HepG2 (cell line): ENCODE data around the gene CCDC57. TPM values are rescaled to one million over a fixed set of nuclear protein-coding genes. Genes with fewer than 3 reads are reported as not detected.

Experiments
- ARID3A ChIP-seq: IDR thresholded peaks from 2 replicates; pipeline ENCODE4 v1.6.1; 2012; ENCODE audit warnings: low read depth, low read length, improper control_type of control experiment
- ARID4A ChIP-seq: sonication (generic); formaldehyde crosslinking; IDR thresholded peaks from 2 replicates; pipeline ENCODE4 v1.5.0; 2020; ENCODE audit warnings: mild to moderate bottlenecking, missing genetic modification reagents, borderline replicate concordance
- FOXA3 ChIP-seq: IDR thresholded peaks from 2 replicates; pipeline ENCODE4 v1.6.1; 2016; ENCODE audit warnings: missing genetic modification reagents, missing compliant biosample characterization
- GATAD2A ChIP-seq: IDR thresholded peaks from 2 replicates; pipeline ENCODE4 v1.6.1; 2016
- MEF2D ChIP-seq: sonication (generic); formaldehyde crosslinking; IDR thresholded peaks from 2 replicates; pipeline ENCODE4 v1.5.1; 2020; ENCODE audit warnings: mild to moderate bottlenecking, missing genetic modification reagents
- MTERF4 ChIP-seq: sonication (generic); formaldehyde crosslinking; IDR thresholded peaks from 2 replicates; pipeline ENCODE4 v1.8.0; 2023; ENCODE audit warnings: mild to moderate bottlenecking, missing genetic modification reagents
- REST ChIP-seq, 2 experiments: IDR thresholded peaks; 2 replicates each; pipeline ENCODE4 v1.6.1; 2011 to 2012; ENCODE audit warnings: low read length in 2 of 2, borderline replicate concordance in 1 of 2, low read depth in 1 of 2, mild to moderate bottlenecking in 1 of 2, moderate library complexity in 1 of 2
- RXRB ChIP-seq: IDR thresholded peaks from 2 replicates; pipeline ENCODE4 v1.6.1; 2016; ENCODE audit warnings: borderline replicate concordance, missing genetic modification reagents, missing compliant biosample characterization
- SOX6 ChIP-seq, 2 experiments: fragments of 450-650 bp in 1 of 2; sonication (generic) in 1 of 2; formaldehyde crosslinking in 1 of 2; IDR thresholded peaks; 2 replicates each; pipeline versions ENCODE4 v1.4.0 to v1.6.1; 2017 to 2020; ENCODE audit warnings: antibody characterized with exemption in 1 of 2, mild to moderate bottlenecking in 1 of 2, missing genetic modification reagents in 1 of 2
- ZBTB38 ChIP-seq: sonication (generic); formaldehyde crosslinking; IDR thresholded peaks from 2 replicates; pipeline ENCODE4 v1.5.1; 2020; ENCODE audit warnings: mild to moderate bottlenecking, missing genetic modification reagents
- ZKSCAN5 ChIP-seq: sonication (generic); formaldehyde crosslinking; IDR thresholded peaks from 2 replicates; pipeline ENCODE4 v1.5.1; 2020; ENCODE audit warnings: mild to moderate bottlenecking, missing genetic modification reagents
- ZMAT3 ChIP-seq: sonication (generic); formaldehyde crosslinking; conservative IDR thresholded peaks from 2 replicates; pipeline ENCODE4 v1.7.0; 2021; ENCODE audit warnings: missing genetic modification reagents
- ZNF333 ChIP-seq: sonication (generic); formaldehyde crosslinking; IDR thresholded peaks from 2 replicates; pipeline ENCODE4 v1.4.0; 2020; ENCODE audit warnings: mild to moderate bottlenecking, missing genetic modification reagents, borderline replicate concordance
- ZNF431 ChIP-seq: sonication (generic); formaldehyde crosslinking; IDR thresholded peaks from 2 replicates; pipeline ENCODE4 v1.9.0; 2022; ENCODE audit warnings: missing genetic modification reagents, low read depth, mild to moderate bottlenecking, borderline replicate concordance
- ZNF775 ChIP-seq: sonication (generic); formaldehyde crosslinking; IDR thresholded peaks from 2 replicates; pipeline ENCODE4 v1.4.0; 2020; ENCODE audit warnings: missing genetic modification reagents, mild to moderate bottlenecking, moderate library complexity, borderline replicate concordance
- ZNF883 ChIP-seq: sonication (generic); formaldehyde crosslinking; IDR thresholded peaks from 2 replicates; pipeline ENCODE4 v1.5.1; 2020; ENCODE audit warnings: mild to moderate bottlenecking, missing genetic modification reagents; ENCODE audit errors: not compliant biosample characterization
- polyA plus RNA-seq, 8 experiments: library from polyadenylated mRNA; depleted of rRNA in 3 of 8; stranded (reverse) in 7 of 8; unstranded in 1 of 8; fragments of >200 nt; fragmentation: Illumina TruSeq in 4 of 8; extraction: Trizol in 4 of 8; gene quantifications; 2 replicates each; pipeline versions ENCODE4 v1.2.1 to v1.2.3, GENCODE V29; 2011 to 2016; ENCODE audit warnings: low read depth in 4 of 8, missing spikeins in 1 of 8, mixed read lengths in 1 of 8; ENCODE audit not compliant: insufficient read depth in 1 of 8
- total RNA-seq, 5 experiments: library from RNA; depleted of rRNA; stranded (reverse); fragments of >200 nt; fragmentation: Illumina TruSeq; extraction: Trizol; gene quantifications; 2 replicates each; pipeline ENCODE4 v1.2.3, GENCODE V29; 2016; ENCODE audit warnings: low read depth in 1 of 5

CCDC57 gene
- total and polyA plus RNA-seq, 2 of the 13 experiments (the other 11 are each of a cell fraction or from before 2014, with no cell fraction given): 59.3 to 59.9 TPM

GRCh38 chr17:82117139-82118090, 95.2 kb downstream of the CCDC57 start (continued):
- peak; percentile 19; the same call in 1 of the 2 replicates for TF ChIP-seq ARID4A
- TF ChIP-seq ZKSCAN5 (CRISPR knock-in tag): no peak
- TF ChIP-seq ZNF883 (CRISPR knock-in tag): no peak
- TF ChIP-seq GATAD2A (CRISPR knock-in tag): peak; percentile 58; the same call in 1 of the 2 replicates
- no peak for TF ChIP-seq REST (IDR thresholded peaks at IDR 0.05; ENCODE audit: borderline replicate concordance in 1 of 2, low read depth in 1 of 2, low read length in 2 of 2)
- TF ChIP-seq ARID3A: no peak
- no peak for TF ChIP-seq SOX6 (IDR thresholded peaks at IDR 0.05)
- peak; percentile 63 for TF ChIP-seq SOX6 (CRISPR knock-in tag; IDR thresholded peaks at IDR 0.05)
- 0 out of 2 replicates have a peak, but pooled peaks have one; percentile 74 for TF ChIP-seq ZMAT3 (CRISPR knock-in tag)
- TF ChIP-seq MEF2D (CRISPR knock-in tag): peak; percentile 81; the same call in 1 of the 2 replicates
- TF ChIP-seq ZNF775 (CRISPR knock-in tag): no peak
- 0 out of 2 replicates have a peak, but pooled peaks have one; percentile 62 for TF ChIP-seq ZNF431 (CRISPR knock-in tag)
- TF ChIP-seq MTERF4: 0 out of 2 replicates have a peak, but pooled peaks have one; percentile 64
- TF ChIP-seq ZNF333 (CRISPR knock-in tag): no peak
- TF ChIP-seq FOXA3 (CRISPR knock-in tag): peak; percentile 43; the same call in 1 of the 2 replicates
- peak; percentile 84 for TF ChIP-seq RXRB (CRISPR knock-in tag)
- TF ChIP-seq ZBTB38 (CRISPR knock-in tag): peak; percentile 58
